KMS-11 (cell line): ENCODE results near the gene PTGR3.

Source experiments
- H2AFZ ChIP-seq: fragments of 200-600 bp; sonication (generic); 2 replicates; pipeline ENCODE4 v1.6.1; 2016; ENCODE audit warnings: antibody characterized with exemption, mixed run types, low read depth
- H3K27ac ChIP-seq: fragments of 200-600 bp; sonication (generic); 2 replicates; pipeline ENCODE4 v1.6.1; 2016; ENCODE audit warnings: mild to moderate bottlenecking, mixed run types
- H3K27me3 ChIP-seq: fragments of 200-600 bp; sonication (generic); 2 replicates; pipeline ENCODE4 v1.6.1; 2017; ENCODE audit warnings: mild to moderate bottlenecking, low read depth, mixed run types, moderate library complexity; ENCODE audit not compliant: insufficient read depth
- H3K36me3 ChIP-seq: fragments of 200-600 bp; sonication (generic); 2 replicates; pipeline ENCODE4 v1.6.1; 2017; ENCODE audit warnings: mild to moderate bottlenecking, mixed run types; ENCODE audit not compliant: insufficient read depth
- H3K4me1 ChIP-seq: fragments of 200-600 bp; sonication (generic); 2 replicates; pipeline ENCODE4 v1.6.1; 2016; ENCODE audit warnings: mild to moderate bottlenecking, low read depth, mixed run types; ENCODE audit not compliant: poor library complexity, severe bottlenecking
- H3K4me2 ChIP-seq: fragments of 200-600 bp; sonication (generic); 2 replicates; pipeline ENCODE4 v1.7.0; 2016; ENCODE audit warnings: mild to moderate bottlenecking, mixed run types
- H3K4me3 ChIP-seq: fragments of 200-600 bp; sonication (generic); IDR thresholded peaks from 2 replicates; pipeline ENCODE4 v1.6.1; 2017; ENCODE audit warnings: low read depth, low read length, mixed read lengths; ENCODE audit not compliant: insufficient read depth
- H3K79me2 ChIP-seq: fragments of 200-600 bp; sonication (generic); 2 replicates; pipeline ENCODE4 v1.6.1; 2016; ENCODE audit warnings: low read depth, mixed run types; ENCODE audit not compliant: insufficient read depth
- H3K9ac ChIP-seq: fragments of 200-600 bp; sonication (generic); 2 replicates; pipeline ENCODE4 v1.6.1; 2016; ENCODE audit warnings: mild to moderate bottlenecking, mixed run types
- H4K20me1 ChIP-seq: fragments of 200-600 bp; sonication (generic); 2 replicates; pipeline ENCODE4 v1.6.1; 2016; ENCODE audit warnings: mild to moderate bottlenecking, mixed run types; ENCODE audit not compliant: insufficient read depth
- TF ChIP-seq, protein P1 (sequence below): fragments of 200-600 bp; sonication (generic); conservative IDR thresholded peaks from 2 replicates; pipeline ENCODE4 v1.6.1; 2017; ENCODE audit warnings: low read depth, mild to moderate bottlenecking, antibody characterized with exemption, low read length, moderate library complexity, mixed read lengths

PTGR3 gene

DNA sequence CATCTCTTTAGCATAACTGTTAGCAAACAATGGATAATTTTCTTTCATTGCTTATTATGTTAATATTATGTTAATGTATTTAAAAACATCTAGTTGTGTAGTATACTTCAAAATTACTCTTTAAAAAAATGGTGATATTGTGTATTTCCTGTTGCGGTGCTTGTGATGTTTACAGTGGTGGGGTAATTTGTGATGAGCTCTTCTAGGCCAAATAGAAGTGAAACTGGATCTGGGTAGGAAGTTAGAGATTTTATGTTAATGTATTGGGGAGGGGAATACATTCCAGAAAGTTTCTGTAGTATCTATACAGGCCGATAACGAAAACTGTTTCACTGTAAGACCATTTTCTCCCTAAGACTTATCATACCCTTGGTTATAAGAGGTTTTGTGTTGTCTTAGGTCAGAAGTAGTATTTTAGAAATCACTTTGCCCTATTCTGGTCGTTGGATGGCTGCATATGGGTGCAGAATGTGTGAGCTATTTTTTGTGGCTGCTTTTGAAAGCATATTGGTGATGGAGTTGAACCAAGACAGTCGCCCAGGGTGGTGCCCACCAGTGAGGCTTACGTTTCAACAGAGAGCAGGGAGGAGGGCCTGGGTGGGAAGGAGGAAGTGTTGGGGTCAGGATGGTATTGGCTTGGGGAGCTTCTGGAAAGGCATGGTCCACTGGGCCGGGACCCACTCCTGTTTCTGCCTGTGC, 7.4 kb upstream of the PTGR3 start:
- H3K27me3 ChIP-seq, result no peaks in the 10 kb centered on the region
- peaks cover 31% of the 10 kb centered on the region; the same call in 1 of the 2 replicates for H3K79me2 ChIP-seq
- H2AFZ ChIP-seq, result no peak overlapping the region
- TF ChIP-seq, protein P1, sequence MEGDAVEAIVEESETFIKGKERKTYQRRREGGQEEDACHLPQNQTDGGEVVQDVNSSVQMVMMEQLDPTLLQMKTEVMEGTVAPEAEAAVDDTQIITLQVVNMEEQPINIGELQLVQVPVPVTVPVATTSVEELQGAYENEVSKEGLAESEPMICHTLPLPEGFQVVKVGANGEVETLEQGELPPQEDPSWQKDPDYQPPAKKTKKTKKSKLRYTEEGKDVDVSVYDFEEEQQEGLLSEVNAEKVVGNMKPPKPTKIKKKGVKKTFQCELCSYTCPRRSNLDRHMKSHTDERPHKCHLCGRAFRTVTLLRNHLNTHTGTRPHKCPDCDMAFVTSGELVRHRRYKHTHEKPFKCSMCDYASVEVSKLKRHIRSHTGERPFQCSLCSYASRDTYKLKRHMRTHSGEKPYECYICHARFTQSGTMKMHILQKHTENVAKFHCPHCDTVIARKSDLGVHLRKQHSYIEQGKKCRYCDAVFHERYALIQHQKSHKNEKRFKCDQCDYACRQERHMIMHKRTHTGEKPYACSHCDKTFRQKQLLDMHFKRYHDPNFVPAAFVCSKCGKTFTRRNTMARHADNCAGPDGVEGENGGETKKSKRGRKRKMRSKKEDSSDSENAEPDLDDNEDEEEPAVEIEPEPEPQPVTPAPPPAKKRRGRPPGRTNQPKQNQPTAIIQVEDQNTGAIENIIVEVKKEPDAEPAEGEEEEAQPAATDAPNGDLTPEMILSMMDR, result no peak
- H3K36me3 ChIP-seq, result no peaks in the 10 kb centered on the region
- H3K4me2 ChIP-seq, result no peak overlapping the region
- H3K9ac ChIP-seq, result no peak overlapping the region
- no peaks in the 10 kb centered on the region for H4K20me1 ChIP-seq
- no peak overlapping the region for H3K4me3 ChIP-seq
- peaks cover 12% of the 10 kb centered on the region for H3K4me1 ChIP-seq
- no peak overlapping the region for H3K27ac ChIP-seq

- Histone ChIP-seq H3K79me2 (peaks cover 31% of the 10 kb centered on the region; the same call in 1 of the 2 replicates), H4K20me1 (no peaks in the 10 kb centered on the region), H3K27ac (no peak overlapping the region), H3K36me3 (no peaks in the 10 kb centered on the region), H3K4me3 (no peak overlapping the region), H3K27me3 (no peaks in the 10 kb centered on the region), H3K4me2 (no peak overlapping the region), H3K4me1 (peaks cover 12% of the 10 kb centered on the region), H3K9ac (no peak overlapping the region), H2AFZ (no peak overlapping the region)
- TF ChIP-seq, protein P1, result no peak
These were observed 6.7 kb upstream of the PTGR3 start for GRCh38 chr18:75215663-75216062.

DNA sequence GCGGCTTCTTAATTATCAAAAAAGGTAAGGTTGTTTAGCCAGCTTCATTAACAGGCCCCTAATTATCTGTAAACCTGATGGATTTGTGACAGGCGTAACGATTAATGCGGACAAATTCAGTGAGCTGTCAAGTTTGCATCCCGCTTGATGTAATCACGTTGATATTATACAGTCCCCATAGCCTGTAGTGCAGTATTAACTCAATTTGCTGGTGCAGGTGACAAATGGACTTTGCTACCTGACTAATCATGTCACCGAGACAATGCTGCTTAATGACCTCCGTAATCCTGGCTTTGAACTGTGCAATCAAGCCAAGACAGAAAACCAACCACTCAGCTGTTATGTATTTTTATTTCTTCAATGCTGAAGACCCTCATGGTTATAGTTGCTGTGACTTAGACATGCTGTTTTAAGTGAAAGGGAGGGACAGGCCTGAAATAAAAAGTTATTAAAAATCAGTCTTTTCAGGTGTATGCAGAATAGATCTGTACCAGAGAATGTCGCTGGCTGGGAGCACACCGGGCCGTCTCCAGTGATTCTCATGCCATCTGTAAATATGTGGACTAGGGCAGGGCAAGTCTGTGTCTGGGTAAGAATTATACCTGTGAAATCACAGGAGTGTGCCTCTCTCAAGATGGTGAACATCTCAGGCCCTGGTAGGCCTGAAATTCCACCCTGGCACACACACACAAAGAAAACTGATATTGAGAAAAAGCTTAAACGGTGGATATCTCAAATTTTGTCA, 6.0 kb upstream of the PTGR3 start:
- H3K36me3 ChIP-seq, result no peaks in the 10 kb centered on the region
- peaks cover 31% of the 10 kb centered on the region; the same call in 1 of the 2 replicates for H3K79me2 ChIP-seq
- H3K4me3 ChIP-seq, result no peak overlapping the region
- peaks cover 12% of the 10 kb centered on the region for H3K4me1 ChIP-seq
- H4K20me1 ChIP-seq, result no peaks in the 10 kb centered on the region
- H3K9ac ChIP-seq, result no peak overlapping the region
- no peak overlapping the region for H2AFZ ChIP-seq
- H3K27ac ChIP-seq, result no peak overlapping the region
- no peaks in the 10 kb centered on the region for H3K27me3 ChIP-seq
- TF ChIP-seq, protein P1, result no peak
- no peak overlapping the region for H3K4me2 ChIP-seq

DNA sequence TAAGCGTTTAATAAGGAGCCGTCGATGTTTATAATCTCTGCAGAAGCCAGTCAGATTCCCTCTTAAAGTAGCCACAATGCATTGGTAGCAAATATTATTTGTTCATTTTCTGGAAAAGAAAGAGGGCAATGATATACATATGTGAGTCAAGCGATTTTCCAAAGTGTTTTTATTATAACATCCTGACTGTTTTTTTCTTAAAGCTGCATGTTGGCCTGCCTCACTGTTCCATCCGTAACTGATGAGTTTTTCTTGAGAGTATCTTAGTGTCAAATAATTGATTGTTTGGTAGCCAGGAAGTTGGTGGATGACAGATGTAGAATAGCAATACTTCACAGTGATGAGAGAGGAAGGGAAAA, 5.4 kb upstream of the PTGR3 start:
- H3K36me3 ChIP-seq, result no peaks in the 10 kb centered on the region
- H2AFZ ChIP-seq, result no peak overlapping the region
- H4K20me1 ChIP-seq, result no peaks in the 10 kb centered on the region
- H3K27ac ChIP-seq, result no peak overlapping the region
- no peak overlapping the region for H3K4me3 ChIP-seq
- H3K79me2 ChIP-seq, result peaks cover 31% of the 10 kb centered on the region; the same call in 1 of the 2 replicates
- peaks cover 12% of the 10 kb centered on the region for H3K4me1 ChIP-seq
- H3K9ac ChIP-seq, result no peak overlapping the region
- TF ChIP-seq, protein P1, result no peak
- no peaks in the 10 kb centered on the region for H3K27me3 ChIP-seq
- H3K4me2 ChIP-seq, result no peak overlapping the region
